CD4-positive, alpha-beta T cell (primary cell): ENCODE data around the gene ERO1A. TPM values are rescaled to one million over a fixed set of nuclear protein-coding genes. Genes with fewer than 3 reads are reported as not detected.
A peak's percentile ranks its signal among the peaks of the same experiment; 100 is the strongest.

Source experiments
- ATAC-seq: fragments of 200-7000 bp; cut with Tn5 transposase; one replicate; pipeline ENCODE4 v1.10.0; 2022; ENCODE audit warnings: mild to moderate bottlenecking; ENCODE audit not compliant: poor library complexity
- CTCF ChIA-PET: fragments of 350-600 bp; sonication (Branson Sonifier 250); formaldehyde crosslinking; loops from one replicate; lab custom pipeline; 2021; ENCODE audit warnings: antibody characterized with exemption, inconsistent platforms; lab: Charles Lee
- POLR2A ChIA-PET: fragments of 350-600 bp; sonication (Branson Sonifier 250); formaldehyde crosslinking; loops from one replicate; lab custom pipeline; 2021; ENCODE audit warnings: antibody characterized with exemption, inconsistent platforms; lab: Charles Lee
- DNase-seq, 14 experiments: peaks; one replicate each; pipeline ENCODE4 v3.0.0-alpha.2; 2013 to 2020; ENCODE audit warnings: mixed read lengths in 2 of 14
- H3K27ac ChIP-seq, 2 donors: one replicate each; pipeline versions ENCODE4 v1.5.1 to v1.7.0; 2013; ENCODE audit warnings: low read length in 2 of 2, low read depth in 1 of 2, mild to moderate bottlenecking in 1 of 2
- H3K27me3 ChIP-seq, 2 experiments: 1 replicate in 1 of 2; 2 replicates in 1 of 2; pipeline versions ENCODE4 v1.6.1 to v1.7.0; 2013; ENCODE audit warnings: low read length in 2 of 2, control low read depth in 1 of 2, mild to moderate bottlenecking in 1 of 2, moderate library complexity in 1 of 2; ENCODE audit not compliant: insufficient read depth in 2 of 2, control insufficient read depth in 1 of 2
- H3K36me3 ChIP-seq: one replicate; pipeline ENCODE4 v1.6.1; 2013; ENCODE audit warnings: low read length, control low read depth; ENCODE audit not compliant: insufficient read depth
- H3K4me1 ChIP-seq: one replicate; pipeline ENCODE4 v1.6.1; 2013; ENCODE audit warnings: low read length, control low read depth; ENCODE audit not compliant: insufficient read depth
- H3K4me3 ChIP-seq: one replicate; pipeline ENCODE4 v1.5.1; 2013; ENCODE audit warnings: mild to moderate bottlenecking, low read length, moderate library complexity
- H3K9me3 ChIP-seq, 2 experiments: 1 replicate in 1 of 2; 2 replicates in 1 of 2; pipeline versions ENCODE4 v1.6.1 to v1.7.0; 2013; ENCODE audit warnings: low read length in 2 of 2, mild to moderate bottlenecking in 2 of 2, control low read depth in 1 of 2, moderate library complexity in 1 of 2; ENCODE audit not compliant: control insufficient read depth in 1 of 2, insufficient read depth in 1 of 2
- H3K27ac Mint-ChIP-seq: one replicate; pipeline ENCODE4 v1.8.0; 2020; ENCODE audit warnings: mixed read lengths
- H3K27me3 Mint-ChIP-seq: one replicate; pipeline ENCODE4 v1.8.0; 2021; ENCODE audit warnings: mixed read lengths
- H3K36me3 Mint-ChIP-seq: one replicate; pipeline ENCODE4 v1.8.0; 2021; ENCODE audit warnings: low read depth, mixed read lengths
- H3K4me1 Mint-ChIP-seq: one replicate; pipeline ENCODE4 v1.8.0; 2021; ENCODE audit warnings: low read depth, mixed read lengths
- H3K4me3 Mint-ChIP-seq: one replicate; pipeline ENCODE4 v1.8.0; 2020; ENCODE audit warnings: mild to moderate bottlenecking, mixed read lengths
- H3K9me3 Mint-ChIP-seq: one replicate; pipeline ENCODE4 v1.8.0; 2020; ENCODE audit warnings: mixed read lengths
- CTCF ChIP-seq: fragments of 200-600 bp; IDR thresholded peaks from one replicate; pipeline ENCODE4 v1.8.0; 2022; ENCODE audit warnings: antibody characterized with exemption, mild to moderate bottlenecking
- intact Hi-C, 2 experiments: fragments of 100-400 bp; cut with DNase I in 1 of 2; cut with micrococcal nuclease in 1 of 2; formaldehyde crosslinking; loops; one replicate each; pipeline versions ENCODE4 v1.15.1 to v1.9.0; 2023 to 2025; cut with DNase I, micrococcal nuclease
- total RNA-seq, 174 experiments: library from RNA in 2 of 174; stranded (reverse) in 2 of 174; gene quantifications; one replicate each; pipeline ENCODE4 v1.2.3 and lab custom pipeline; 2021 to 2026

The ERO1A gene
- total RNA-seq, 2 experiments from 2014 or later: 58.6 to 60.7 TPM

- ATAC-seq (peak; percentile 63), DNase-seq (peak in 3 of 14 experiments; percentile 34 to 57 (median 50))
- CTCF ChIA-PET: no interaction called here
- peaks cover 2% of the 10 kb centered on the region for H3K4me1 ChIP-seq
- TF ChIP-seq CTCF: peak; percentile 51
- POLR2A ChIA-PET: interaction anchor here (0.9 to 1.1 kb wide), 2 partner anchors 63 to 84 kb away, joined by 3 to 4 read pairs; no protein-coding TSS in a partner anchor
- H3K4me3 ChIP-seq: no peak overlapping the region
- Mint-ChIP-seq H3K27ac (no peak overlapping the region), H3K9me3 (no peaks in the 10 kb centered on the region), H3K4me3 (no peak overlapping the region), H3K36me3 (peaks cover 60% of the 10 kb centered on the region), H3K27me3 (no peaks in the 10 kb centered on the region), H3K4me1 (peaks cover 10% of the 10 kb centered on the region)
- no peaks in the 10 kb centered on the region for H3K27me3 ChIP-seq
- H3K36me3 ChIP-seq: peaks cover 49% of the 10 kb centered on the region
- no peaks in the 10 kb centered on the region for H3K9me3 ChIP-seq
- intact Hi-C loops: loop anchor here (1.0 to 5.0 kb wide), 3 partner anchors 16 to 94 kb away; partner anchors contain the start of gene ERO1A (in 1 of the 2)
- no peak overlapping the region for H3K27ac ChIP-seq
Observed at GRCh38 chr14:52678591-52678990, 16.8 kb downstream of the ERO1A start.

GRCh38 chr14:52663850-52664249 is 31.5 kb downstream of the ERO1A start:
- TF ChIP-seq CTCF: no peak
- Histone ChIP-seq H3K36me3 (peaks cover 44% of the 10 kb centered on the region), H3K27me3 (no peaks in the 10 kb centered on the region), H3K4me3 (no peak overlapping the region), H3K9me3 (no peaks in the 10 kb centered on the region), H3K4me1 (no peaks in the 10 kb centered on the region), H3K27ac (no peak overlapping the region)
- peaks cover 62% of the 10 kb centered on the region for H3K36me3 Mint-ChIP-seq
- no peak overlapping the region for H3K4me3 Mint-ChIP-seq
- no peaks in the 10 kb centered on the region for H3K27me3 Mint-ChIP-seq
- H3K9me3 Mint-ChIP-seq: no peaks in the 10 kb centered on the region
- no peak overlapping the region for H3K27ac Mint-ChIP-seq
- DNase-seq: no peak
- CTCF ChIA-PET: interaction anchor here (1.4 kb wide), 1 partner anchor 11 kb away, joined by 3 read pairs; no protein-coding TSS in a partner anchor
- ATAC-seq: no peak
- POLR2A ChIA-PET: no interaction called here
- H3K4me1 Mint-ChIP-seq: no peaks in the 10 kb centered on the region
- intact Hi-C loops: no loop called here

- Mint-ChIP-seq H3K27ac (no peak overlapping the region), H3K4me3 (no peak overlapping the region), H3K36me3 (peaks cover 73% of the 10 kb centered on the region), H3K9me3 (no peaks in the 10 kb centered on the region), H3K4me1 (no peaks in the 10 kb centered on the region), H3K27me3 (no peaks in the 10 kb centered on the region)
- Histone ChIP-seq H3K27ac (no peak overlapping the region), H3K4me3 (no peak overlapping the region), H3K27me3 (no peaks in the 10 kb centered on the region), H3K9me3 (no peaks in the 10 kb centered on the region), H3K4me1 (no peaks in the 10 kb centered on the region), H3K36me3 (peaks cover 49% of the 10 kb centered on the region)
- TF ChIP-seq CTCF: no peak
- CTCF ChIA-PET: no interaction called here
- DNase-seq (no peak), ATAC-seq (no peak)
- intact Hi-C loops: no loop called here
- POLR2A ChIA-PET: no interaction called here
Observed at GRCh38 chr14:52661314-52661713, 34.0 kb downstream of the ERO1A start.
